ENCODE results near the gene MLH1. TPM values are rescaled to one million over a fixed set of nuclear protein-coding genes. Genes with fewer than 3 reads are reported as not detected.

MLH1 gene
- total and polyA plus RNA-seq, 2 experiments from 2014 or later = 27.8 to 36.3 TPM

DNA sequence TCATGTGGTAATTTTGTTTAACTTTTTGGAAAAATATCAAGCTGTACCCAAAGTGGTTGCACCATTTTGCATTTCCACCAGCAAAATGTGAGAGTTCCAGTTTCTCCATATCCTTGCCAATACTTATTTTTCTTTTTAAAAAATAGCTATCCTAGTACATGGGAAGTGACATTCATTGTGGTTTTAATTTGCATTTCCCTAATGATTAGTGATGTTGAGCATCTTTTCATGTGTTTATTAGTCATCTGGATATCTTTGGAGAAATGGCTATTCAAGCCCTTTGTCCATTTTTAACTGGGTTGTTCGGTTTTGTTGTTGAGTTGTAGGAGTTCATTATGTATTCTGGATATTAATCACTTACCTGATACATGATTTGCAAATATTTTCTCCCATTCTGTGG, 29.0 kb upstream of the MLH1 start:
- H3K4me2 ChIP-seq (ENCODE audit: unreplicated experiment) = no peak overlapping the region
- in situ Hi-C loops (cut with MboI) = no loop called here

DNA sequence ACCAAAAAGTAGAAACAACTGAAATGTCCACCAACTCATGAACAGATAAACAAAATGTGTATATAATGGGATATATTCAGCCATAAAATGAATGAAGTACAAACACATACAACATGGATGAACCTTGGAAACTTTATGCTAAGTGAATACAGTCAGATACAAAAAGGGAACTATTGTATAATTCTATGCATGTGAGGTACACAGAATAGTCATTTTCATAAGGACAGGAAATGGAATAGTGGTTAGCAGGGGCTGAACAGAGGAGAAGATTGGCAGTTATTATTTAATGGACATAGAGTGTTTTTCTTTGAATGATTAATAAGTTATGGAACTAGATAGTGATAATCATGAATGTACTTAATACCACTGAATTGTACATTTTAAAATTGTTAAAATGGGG, 28.5 kb upstream of the MLH1 start:
- no peaks in the 10 kb centered on the region for H3K36me3 ChIP-seq (ENCODE audit: low read depth)
- H3K9me3 ChIP-seq (ENCODE audit: low read depth) = no peaks in the 10 kb centered on the region
- no peaks in the 10 kb centered on the region for H3K27me3 ChIP-seq (replicated peaks; ENCODE audit: insufficient read depth)
- H4K20me1 ChIP-seq (ENCODE audit: insufficient read depth) = no peaks in the 10 kb centered on the region
- H3K79me2 ChIP-seq (ENCODE audit: insufficient read depth) = no peaks in the 10 kb centered on the region
- no peak overlapping the region for H3K4me2 ChIP-seq (ENCODE audit: unreplicated experiment)
- H2AFZ ChIP-seq = no peak overlapping the region
- no peak overlapping the region for H3K9ac ChIP-seq
- in situ Hi-C loops (cut with MboI) = no loop called here
- H3F3A ChIP-seq (ENCODE audit: insufficient read depth) = no peaks in the 10 kb centered on the region
- TF ChIP-seq EZH2phosphoT487 (IDR thresholded peaks at IDR 0.05; ENCODE audit: insufficient read depth, low read depth) = no peak
- no peak for DNase-seq
- no peak overlapping the region for H3K27ac ChIP-seq
- 0 out of 2 replicates have a peak, but pooled peaks cover 3% of the 10 kb centered on the region for H3K4me1 ChIP-seq (ENCODE audit: insufficient read depth)
- no peak overlapping the region for H3K4me3 ChIP-seq
- no peaks in the 10 kb centered on the region for H3K9me2 ChIP-seq (ENCODE audit: insufficient read depth)

More for the DNA sequence above, 29.0 kb upstream of the MLH1 start:
- H3K4me1 ChIP-seq (ENCODE audit: insufficient read depth) = no peaks in the 10 kb centered on the region
- no peak overlapping the region for H3K4me3 ChIP-seq
- H3K27ac ChIP-seq = no peak overlapping the region
- no peaks in the 10 kb centered on the region for H4K20me1 ChIP-seq (ENCODE audit: insufficient read depth)
- no peaks in the 10 kb centered on the region for H3F3A ChIP-seq (ENCODE audit: insufficient read depth)
- no peak overlapping the region for H2AFZ ChIP-seq
- H3K9ac ChIP-seq = no peak overlapping the region
- no peaks in the 10 kb centered on the region for H3K27me3 ChIP-seq (replicated peaks; ENCODE audit: insufficient read depth)
- WGBS, 2 experiments (ENCODE audit: low coverage in 1 of 2, low lambda C conversion rate in 2 of 2, missing lambda C conversion rate in 2 of 2) = 75 to 81% methylated on average over 1 of the region's 1 CpG
- H3K9me2 ChIP-seq (ENCODE audit: insufficient read depth) = no peaks in the 10 kb centered on the region
- no peaks in the 10 kb centered on the region for H3K79me2 ChIP-seq (ENCODE audit: insufficient read depth)
- DNase-seq = no peak
- TF ChIP-seq EZH2 (IDR thresholded peaks at IDR 0.05; ENCODE audit: insufficient read depth, poor library complexity, severe bottlenecking) = no peak
- H3K36me3 ChIP-seq (ENCODE audit: low read depth) = no peaks in the 10 kb centered on the region
- no peaks in the 10 kb centered on the region for H3K9me3 ChIP-seq (ENCODE audit: low read depth)

DNA sequence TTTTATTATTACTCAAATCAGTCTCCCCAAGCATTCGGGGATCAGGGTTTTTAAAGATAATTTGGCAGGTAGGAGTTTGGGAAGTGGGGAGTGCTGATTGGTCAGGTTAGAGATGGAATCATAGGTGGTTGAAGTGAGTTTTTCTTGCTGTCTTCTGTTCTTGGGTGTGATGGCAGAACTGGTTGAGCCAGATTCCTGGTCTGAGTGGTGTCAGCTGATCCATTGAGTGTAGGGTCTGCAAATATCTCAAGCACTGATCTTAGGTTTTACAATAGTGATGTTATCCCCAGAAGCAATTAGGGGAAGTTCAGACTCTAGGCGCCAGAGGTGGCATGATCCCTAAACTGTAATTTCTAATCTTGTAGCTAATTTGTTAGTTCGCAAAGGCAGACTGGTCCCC, 27.9 kb upstream of the MLH1 start:
- Histone ChIP-seq H3K9me2 (ENCODE audit: insufficient read depth) (no peaks in the 10 kb centered on the region), H3K36me3 (ENCODE audit: low read depth) (no peaks in the 10 kb centered on the region), H3F3A (ENCODE audit: insufficient read depth) (no peaks in the 10 kb centered on the region), H3K4me2 (ENCODE audit: unreplicated experiment) (no peak overlapping the region), H3K27ac (no peak overlapping the region), H2AFZ (no peak overlapping the region), H3K4me3 (no peak overlapping the region), H3K9me3 (ENCODE audit: low read depth) (no peaks in the 10 kb centered on the region), H3K4me1 (ENCODE audit: insufficient read depth) (0 out of 2 replicates have a peak, but pooled peaks cover 8% of the 10 kb centered on the region), H4K20me1 (ENCODE audit: insufficient read depth) (no peaks in the 10 kb centered on the region), H3K27me3 (replicated peaks; ENCODE audit: insufficient read depth) (no peaks in the 10 kb centered on the region), H3K79me2 (ENCODE audit: insufficient read depth) (no peaks in the 10 kb centered on the region), H3K9ac (no peak overlapping the region)
- in situ Hi-C loops (cut with MboI) = no loop called here
- TF ChIP-seq EZH2phosphoT487 (IDR thresholded peaks at IDR 0.05; ENCODE audit: insufficient read depth, low read depth) (no peak), EZH2 (IDR thresholded peaks at IDR 0.05; ENCODE audit: insufficient read depth, poor library complexity, severe bottlenecking) (no peak)
- DNase-seq = no peak
- 82 to 87% methylated on average over 3 of the region's 3 CpGs for WGBS, 2 experiments (ENCODE audit: low coverage in 1 of 2, low lambda C conversion rate in 2 of 2, missing lambda C conversion rate in 2 of 2)

DNA sequence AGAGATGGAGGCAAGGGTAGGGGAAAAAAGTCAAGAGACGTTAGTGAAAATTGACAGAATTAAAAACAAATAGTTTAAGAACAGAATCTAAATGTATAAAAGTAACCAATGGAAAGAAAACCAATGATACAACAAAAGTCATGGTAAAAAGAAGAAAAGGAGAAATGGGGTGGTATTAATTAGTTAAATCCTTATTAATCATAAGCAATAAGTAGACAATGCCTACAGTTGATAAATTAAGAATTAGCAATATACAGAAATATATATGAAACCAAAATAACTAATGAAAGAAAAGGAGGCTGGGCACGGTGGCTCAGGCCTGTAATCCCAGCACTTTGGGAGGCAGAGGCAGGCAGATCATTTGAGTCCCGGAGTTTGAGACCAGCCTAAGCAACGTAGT, 24.2 kb upstream of the MLH1 start:
- DNase-seq = no peak
- no peaks in the 10 kb centered on the region for H4K20me1 ChIP-seq (ENCODE audit: insufficient read depth)
- H3K4me2 ChIP-seq (ENCODE audit: unreplicated experiment) = no peak overlapping the region
- H3K27ac ChIP-seq = no peak overlapping the region
- no peaks in the 10 kb centered on the region for H3K79me2 ChIP-seq (ENCODE audit: insufficient read depth)
- 75 to 80% methylated on average over 4 of the region's 4 CpGs for WGBS, 2 experiments (ENCODE audit: low coverage in 1 of 2, low lambda C conversion rate in 2 of 2, missing lambda C conversion rate in 2 of 2)
- no peaks in the 10 kb centered on the region for H3K27me3 ChIP-seq (replicated peaks; ENCODE audit: insufficient read depth)
- H3K9me2 ChIP-seq (ENCODE audit: insufficient read depth) = no peaks in the 10 kb centered on the region
- no peaks in the 10 kb centered on the region for H3F3A ChIP-seq (ENCODE audit: insufficient read depth)
- H3K36me3 ChIP-seq (ENCODE audit: low read depth) = no peaks in the 10 kb centered on the region
- 0 out of 2 replicates have a peak, but pooled peaks cover 8% of the 10 kb centered on the region for H3K4me1 ChIP-seq (ENCODE audit: insufficient read depth)
- no peak overlapping the region for H3K9ac ChIP-seq
- in situ Hi-C loops (cut with MboI) = no loop called here
- no peaks in the 10 kb centered on the region for H3K9me3 ChIP-seq (ENCODE audit: low read depth)
- TF ChIP-seq EZH2 (IDR thresholded peaks at IDR 0.05; ENCODE audit: insufficient read depth, poor library complexity, severe bottlenecking) = no peak
- TF ChIP-seq EZH2phosphoT487 (IDR thresholded peaks at IDR 0.05; ENCODE audit: insufficient read depth, low read depth) = no peak
- H2AFZ ChIP-seq = no peak overlapping the region
- no peak overlapping the region for H3K4me3 ChIP-seq

Data from GM23248 (cell line).